ENCODE results near the gene GPR18.

The GPR18 gene

DNA sequence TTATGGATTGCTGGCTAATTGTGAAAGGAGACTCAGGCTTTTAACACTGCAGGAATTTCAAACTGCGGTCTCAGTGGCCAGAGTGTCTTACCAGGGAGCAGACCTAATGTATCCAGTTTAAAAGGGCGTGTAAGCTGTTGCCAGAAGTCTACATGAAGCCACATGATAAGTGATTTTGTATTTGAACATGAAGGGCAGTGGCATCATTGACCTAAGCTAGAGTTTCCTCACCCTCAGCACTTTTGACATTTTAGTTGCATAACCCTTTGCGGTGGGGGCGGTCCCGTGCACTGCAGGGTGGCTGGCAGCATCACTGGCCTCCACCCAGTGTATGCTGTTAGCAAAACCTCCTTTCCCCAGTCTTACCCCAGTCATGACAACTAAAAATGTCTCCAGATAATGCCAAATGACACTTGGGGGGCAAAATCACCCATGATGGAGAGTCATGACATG lies 23.7 kb upstream of the GPR18 start:
- Mint-ChIP-seq H3K27ac (peak overlapping the region; percentile 29), H3K27me3 (ENCODE audit: low read depth) (no peaks in the 10 kb centered on the region), H3K4me1 (ENCODE audit: low read depth) (peaks cover 48% of the 10 kb centered on the region), H3K4me3 (no peak overlapping the region), H3K36me3 (ENCODE audit: low read depth) (peaks cover 28% of the 10 kb centered on the region), H3K9me3 (no peaks in the 10 kb centered on the region)

DNA sequence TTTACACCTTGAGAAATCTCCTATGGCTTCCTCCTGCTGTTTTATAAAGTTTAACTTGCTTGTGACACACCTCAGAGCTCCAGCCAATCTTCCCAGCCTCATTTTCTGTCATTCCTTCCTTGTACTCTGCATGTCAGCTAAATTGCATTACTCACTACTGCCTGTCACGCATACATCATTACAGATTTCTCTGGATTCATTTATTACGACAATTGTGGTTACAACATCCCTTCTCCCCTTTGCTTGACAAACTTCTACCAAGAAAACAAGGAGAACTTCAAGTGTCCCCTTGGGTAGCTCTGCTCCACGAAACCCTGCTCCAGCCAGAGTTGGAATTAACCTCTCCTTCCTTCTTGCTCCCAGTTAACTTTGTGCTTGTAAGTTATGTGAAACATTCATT lies 22.0 kb upstream of the GPR18 start:
- no peaks in the 10 kb centered on the region for H3K9me3 Mint-ChIP-seq
- no peak overlapping the region for H3K4me3 Mint-ChIP-seq
- H3K27ac Mint-ChIP-seq, result no peak overlapping the region
- peaks cover 56% of the 10 kb centered on the region for H3K4me1 Mint-ChIP-seq (ENCODE audit: low read depth)
- H3K27me3 Mint-ChIP-seq (ENCODE audit: low read depth), result no peaks in the 10 kb centered on the region
- H3K36me3 Mint-ChIP-seq (ENCODE audit: low read depth), result peaks cover 25% of the 10 kb centered on the region

DNA sequence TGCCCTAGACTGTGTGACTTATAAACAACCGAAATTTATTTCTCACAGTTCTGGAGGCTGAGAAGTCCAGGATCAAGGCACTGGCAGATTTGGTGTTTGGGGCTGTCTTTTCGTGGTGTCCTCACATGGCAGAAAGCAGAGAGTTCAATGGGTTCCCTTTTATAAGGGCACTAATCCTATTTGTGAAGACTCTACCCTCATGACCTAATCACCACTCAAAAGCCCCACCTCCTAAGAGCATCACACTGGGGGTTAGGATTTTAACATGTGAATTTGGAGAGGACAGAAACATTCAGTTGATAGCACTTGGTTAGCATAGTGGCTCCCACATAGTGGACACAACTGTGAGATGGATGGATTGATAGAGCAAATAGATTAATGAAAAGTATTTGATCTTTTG lies 21.5 kb upstream of the GPR18 start:
- no peaks in the 10 kb centered on the region for H3K9me3 Mint-ChIP-seq
- H3K27me3 Mint-ChIP-seq (ENCODE audit: low read depth), result no peaks in the 10 kb centered on the region
- peaks cover 61% of the 10 kb centered on the region for H3K4me1 Mint-ChIP-seq (ENCODE audit: low read depth)
- H3K4me3 Mint-ChIP-seq, result no peak overlapping the region
- H3K27ac Mint-ChIP-seq, result no peak overlapping the region
- peaks cover 28% of the 10 kb centered on the region for H3K36me3 Mint-ChIP-seq (ENCODE audit: low read depth)

DNA sequence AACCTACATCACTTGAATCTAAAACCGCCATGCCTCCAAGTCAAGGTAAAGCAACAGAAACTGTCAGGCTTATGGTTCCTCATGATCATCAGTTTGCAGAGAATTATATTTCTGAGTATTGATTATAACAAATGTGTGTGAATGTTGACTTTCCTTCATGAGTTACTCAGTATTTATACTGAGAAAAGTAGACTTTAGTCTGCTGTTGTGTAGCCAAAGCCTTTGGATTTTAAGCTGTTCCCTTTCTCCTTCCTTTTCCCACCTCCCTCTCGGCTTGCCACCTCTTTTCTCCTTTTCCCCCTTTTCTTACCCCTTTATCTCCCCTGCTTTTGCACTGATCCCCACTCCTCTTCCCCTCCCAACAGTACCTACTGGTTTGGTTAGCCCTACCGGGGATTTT lies 20.7 kb upstream of the GPR18 start:
- no peaks in the 10 kb centered on the region for H3K9me3 Mint-ChIP-seq
- no peak overlapping the region for H3K4me3 Mint-ChIP-seq
- H3K27me3 Mint-ChIP-seq (ENCODE audit: low read depth), result no peaks in the 10 kb centered on the region
- H3K4me1 Mint-ChIP-seq (ENCODE audit: low read depth), result peaks cover 66% of the 10 kb centered on the region
- no peak overlapping the region for H3K27ac Mint-ChIP-seq
- peaks cover 28% of the 10 kb centered on the region for H3K36me3 Mint-ChIP-seq (ENCODE audit: low read depth)

DNA sequence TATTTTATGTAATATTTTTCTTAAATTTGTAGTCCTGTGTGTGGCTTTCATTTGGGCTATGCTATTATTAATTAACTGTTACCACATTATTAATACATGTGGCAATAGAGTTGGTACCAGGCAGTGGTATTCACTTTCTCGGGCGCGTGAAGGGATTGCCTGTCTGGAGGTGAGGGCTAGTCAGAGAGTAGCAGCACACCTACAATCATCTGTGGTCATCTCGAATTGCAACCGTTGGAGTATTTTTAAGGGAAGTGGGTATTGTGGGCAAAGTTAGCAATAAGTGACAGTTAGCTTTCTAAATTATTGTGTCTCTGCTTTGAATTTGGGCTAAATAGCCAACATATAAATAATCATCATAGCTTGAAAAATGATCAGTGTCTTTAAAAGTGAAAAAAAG lies 20.0 kb upstream of the GPR18 start:
- Mint-ChIP-seq H3K27me3 (ENCODE audit: low read depth) (no peaks in the 10 kb centered on the region), H3K9me3 (peaks cover 1% of the 10 kb centered on the region), H3K36me3 (ENCODE audit: low read depth) (peaks cover 32% of the 10 kb centered on the region), H3K4me1 (ENCODE audit: low read depth) (peaks cover 71% of the 10 kb centered on the region), H3K4me3 (no peak overlapping the region), H3K27ac (no peak overlapping the region)

DNA sequence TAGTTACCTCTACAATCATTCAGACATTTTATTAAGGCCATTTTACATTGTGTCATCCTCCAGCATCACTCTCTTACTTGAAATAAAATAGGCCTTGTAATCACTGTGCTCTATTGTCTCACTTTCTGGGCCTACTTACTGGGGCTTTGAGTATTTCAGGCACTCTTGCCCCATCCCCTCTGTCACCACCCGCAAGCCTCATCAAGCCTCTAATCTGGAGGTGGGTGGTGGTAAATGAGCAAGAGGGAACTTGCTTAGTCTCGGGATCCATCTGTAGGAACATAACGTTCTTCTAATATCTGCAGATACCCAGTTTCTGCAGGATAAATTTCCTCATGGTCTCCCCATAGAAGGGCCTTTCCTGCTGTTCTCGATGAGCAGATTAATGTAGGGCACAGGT lies 19.4 kb upstream of the GPR18 start:
- H3K36me3 Mint-ChIP-seq (ENCODE audit: low read depth), result peaks cover 37% of the 10 kb centered on the region
- no peaks in the 10 kb centered on the region for H3K27me3 Mint-ChIP-seq (ENCODE audit: low read depth)
- H3K4me3 Mint-ChIP-seq, result no peak overlapping the region
- H3K4me1 Mint-ChIP-seq (ENCODE audit: low read depth), result peaks cover 68% of the 10 kb centered on the region
- peaks cover 7% of the 10 kb centered on the region for H3K9me3 Mint-ChIP-seq
- no peak overlapping the region for H3K27ac Mint-ChIP-seq

DNA sequence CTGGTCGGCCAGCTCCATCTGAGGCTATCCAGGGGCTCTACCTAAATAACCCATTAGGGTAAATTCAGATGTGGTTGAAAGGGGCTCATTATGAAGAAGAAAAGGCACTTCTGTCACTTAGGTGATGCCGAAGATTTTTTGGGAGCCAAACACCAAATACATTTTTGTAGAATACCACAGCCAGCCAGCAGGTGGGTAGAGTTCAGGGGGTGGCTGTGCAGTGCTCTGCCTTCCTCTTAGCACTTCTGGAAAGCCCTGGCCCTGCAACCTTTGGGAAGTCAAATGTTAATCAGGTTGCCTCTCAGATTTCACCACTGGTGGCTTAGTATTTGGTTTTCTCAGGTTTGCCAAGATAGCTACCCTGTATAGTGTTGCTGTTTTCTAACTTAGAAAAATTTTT lies 18.5 kb upstream of the GPR18 start:
- Mint-ChIP-seq H3K27ac (no peak overlapping the region), H3K4me1 (ENCODE audit: low read depth) (peaks cover 59% of the 10 kb centered on the region), H3K36me3 (ENCODE audit: low read depth) (peaks cover 43% of the 10 kb centered on the region)

DNA sequence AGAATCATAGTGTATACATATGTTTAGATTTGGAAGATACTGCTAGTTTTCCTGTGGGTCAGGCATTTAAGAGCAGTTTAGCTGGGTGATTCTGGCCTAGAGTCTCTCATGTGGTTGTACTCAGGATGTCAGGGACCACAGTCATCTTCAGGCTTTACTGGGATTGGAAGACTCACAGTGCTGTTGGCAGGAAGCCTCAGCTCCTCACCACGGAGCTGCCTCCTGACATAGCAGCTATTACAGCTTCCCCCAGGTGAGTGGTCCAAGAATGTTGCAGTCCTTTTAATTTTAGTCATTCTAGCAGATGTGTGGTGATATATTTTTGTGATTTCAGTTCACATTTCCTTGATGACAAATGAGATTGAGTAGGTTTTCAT lies 16.9 kb upstream of the GPR18 start:
- H3K9me3 Mint-ChIP-seq, result peaks cover 15% of the 10 kb centered on the region
- peak overlapping the region; percentile 7 for H3K4me3 Mint-ChIP-seq
- no peaks in the 10 kb centered on the region for H3K27me3 Mint-ChIP-seq (ENCODE audit: low read depth)
- H3K36me3 Mint-ChIP-seq (ENCODE audit: low read depth), result peaks cover 43% of the 10 kb centered on the region
- H3K27ac Mint-ChIP-seq, result peak overlapping the region; percentile 24
- peaks cover 54% of the 10 kb centered on the region for H3K4me1 Mint-ChIP-seq (ENCODE audit: low read depth)

More for the DNA sequence above, 18.5 kb upstream of the GPR18 start:
- Mint-ChIP-seq H3K4me3 (no peak overlapping the region), H3K9me3 (peaks cover 15% of the 10 kb centered on the region), H3K27me3 (ENCODE audit: low read depth) (no peaks in the 10 kb centered on the region)

DNA sequence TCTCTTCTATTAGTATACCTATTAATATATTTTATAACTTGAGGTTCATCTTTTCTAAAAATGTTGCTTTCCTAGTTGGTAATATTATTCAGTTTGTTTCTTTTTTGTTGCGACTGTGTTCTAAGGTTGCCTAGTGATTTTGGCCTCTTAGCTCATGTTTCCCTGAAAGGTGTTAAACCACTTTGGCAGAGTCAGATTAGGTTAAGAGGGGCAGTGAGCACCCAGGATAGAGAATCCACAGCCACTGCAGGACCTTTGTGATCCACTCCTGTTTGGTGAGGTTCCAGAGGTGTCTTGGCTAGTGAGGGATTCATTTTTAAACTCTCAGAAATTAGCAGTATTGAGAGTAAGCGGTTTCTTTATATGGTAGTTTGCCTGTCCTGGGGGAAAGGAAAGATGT lies 14.9 kb upstream of the GPR18 start:
- Mint-ChIP-seq H3K27me3 (ENCODE audit: low read depth) (no peaks in the 10 kb centered on the region), H3K27ac (peak overlapping the region; percentile 76), H3K9me3 (peaks cover 15% of the 10 kb centered on the region), H3K36me3 (ENCODE audit: low read depth) (peaks cover 35% of the 10 kb centered on the region), H3K4me3 (no peak overlapping the region), H3K4me1 (ENCODE audit: low read depth) (peaks cover 44% of the 10 kb centered on the region)

DNA sequence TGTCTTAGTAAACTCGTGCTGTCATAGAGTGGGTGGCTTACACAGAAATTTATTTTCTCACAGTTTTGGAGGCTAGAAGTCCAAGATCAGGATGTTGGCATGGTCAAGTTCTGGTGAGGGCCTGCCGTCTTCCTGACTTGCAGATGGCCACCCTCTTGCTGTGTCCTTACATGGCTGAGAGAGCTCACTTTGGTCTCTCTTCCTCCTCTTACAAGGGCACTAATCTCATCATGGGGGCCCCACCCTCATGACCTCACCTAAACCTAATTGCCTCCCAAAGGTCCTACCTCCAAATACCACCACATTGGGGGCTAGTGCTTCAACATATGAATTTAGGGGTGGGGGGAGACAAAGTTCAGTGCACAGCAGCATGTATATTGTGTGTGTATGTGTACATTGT lies 14.3 kb upstream of the GPR18 start:
- peaks cover 15% of the 10 kb centered on the region for H3K9me3 Mint-ChIP-seq
- H3K27me3 Mint-ChIP-seq (ENCODE audit: low read depth), result no peaks in the 10 kb centered on the region
- no peak overlapping the region for H3K4me3 Mint-ChIP-seq
- H3K36me3 Mint-ChIP-seq (ENCODE audit: low read depth), result peaks cover 36% of the 10 kb centered on the region
- no peak overlapping the region for H3K27ac Mint-ChIP-seq
- peaks cover 39% of the 10 kb centered on the region for H3K4me1 Mint-ChIP-seq (ENCODE audit: low read depth)

DNA sequence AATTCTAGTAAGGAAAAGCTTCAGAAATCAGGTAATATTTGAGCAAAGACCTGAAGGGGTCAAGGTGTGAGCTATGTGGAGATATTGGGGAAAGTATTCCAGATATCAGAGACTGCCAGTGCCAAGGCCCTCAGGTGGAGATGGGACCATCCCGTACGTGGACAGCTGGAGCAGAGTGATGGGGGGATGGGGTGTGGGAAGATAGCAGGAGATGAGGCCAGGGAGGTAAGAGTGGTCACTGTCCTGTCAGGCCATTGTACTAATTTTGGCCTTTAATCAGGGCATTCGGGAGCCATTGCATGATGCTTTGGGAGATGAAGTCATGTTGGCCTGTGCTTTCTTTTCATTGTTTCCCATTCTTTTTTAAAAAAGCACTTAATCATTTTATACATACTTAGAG lies 13.1 kb upstream of the GPR18 start:
- Mint-ChIP-seq H3K4me3 (no peak overlapping the region), H3K4me1 (ENCODE audit: low read depth) (peaks cover 34% of the 10 kb centered on the region), H3K27me3 (ENCODE audit: low read depth) (no peaks in the 10 kb centered on the region), H3K9me3 (peaks cover 15% of the 10 kb centered on the region), H3K27ac (no peak overlapping the region), H3K36me3 (ENCODE audit: low read depth) (peaks cover 34% of the 10 kb centered on the region)

DNA sequence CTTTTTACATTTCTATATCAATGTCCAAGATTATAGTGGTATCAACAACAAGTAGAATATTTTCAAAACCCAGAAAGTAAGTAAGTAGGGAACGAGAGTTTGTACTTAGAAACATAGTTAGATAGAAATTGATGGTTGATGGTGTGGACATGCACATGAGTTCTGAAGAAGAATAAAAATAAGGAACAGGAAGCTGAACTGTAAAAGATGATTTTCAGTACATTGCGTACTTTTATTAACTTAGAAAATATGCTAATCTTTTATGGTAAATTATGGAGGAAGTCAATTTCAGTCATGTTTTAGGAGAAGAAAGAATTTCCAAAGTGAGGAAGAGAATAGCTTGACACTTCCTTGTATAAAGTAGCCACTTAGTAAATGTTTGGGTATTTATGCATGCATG lies 12.3 kb upstream of the GPR18 start:
- no peak overlapping the region for H3K27ac Mint-ChIP-seq
- H3K4me1 Mint-ChIP-seq (ENCODE audit: low read depth), result peaks cover 31% of the 10 kb centered on the region
- no peak overlapping the region for H3K4me3 Mint-ChIP-seq
- peaks cover 34% of the 10 kb centered on the region for H3K36me3 Mint-ChIP-seq (ENCODE audit: low read depth)
- no peaks in the 10 kb centered on the region for H3K27me3 Mint-ChIP-seq (ENCODE audit: low read depth)
- peaks cover 15% of the 10 kb centered on the region for H3K9me3 Mint-ChIP-seq

DNA sequence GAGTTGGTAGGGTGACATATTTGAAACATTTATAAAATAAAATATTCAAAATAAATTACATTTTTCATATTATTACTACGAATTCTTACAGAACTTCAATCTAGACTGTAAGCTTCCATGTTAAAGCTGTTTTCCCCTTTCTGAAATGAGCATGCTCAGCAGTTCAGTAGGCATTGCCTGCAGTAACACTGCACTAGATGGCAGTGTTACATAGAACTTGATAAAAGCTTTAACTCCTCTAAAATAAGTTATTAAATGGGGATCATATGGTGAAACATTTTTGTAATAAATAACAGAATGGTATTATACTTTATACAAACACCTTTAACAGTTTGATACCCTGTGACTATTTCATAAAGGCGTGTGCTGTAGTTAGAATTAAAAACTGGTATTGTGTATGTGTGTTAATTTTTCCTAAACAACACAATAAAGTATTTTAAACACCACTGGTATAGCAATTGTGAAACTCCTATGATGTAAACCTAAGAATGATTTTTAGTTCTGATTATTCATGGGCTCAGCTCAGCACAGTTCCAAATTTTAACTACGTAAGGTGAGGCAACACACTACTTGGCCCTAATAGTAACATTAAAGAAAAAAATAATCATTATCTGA lies 11.6 kb upstream of the GPR18 start:
- Mint-ChIP-seq H3K27ac (no peak overlapping the region), H3K4me1 (ENCODE audit: low read depth) (peaks cover 27% of the 10 kb centered on the region), H3K9me3 (peaks cover 15% of the 10 kb centered on the region), H3K4me3 (no peak overlapping the region), H3K27me3 (ENCODE audit: low read depth) (no peaks in the 10 kb centered on the region), H3K36me3 (ENCODE audit: low read depth) (peaks cover 30% of the 10 kb centered on the region)

DNA sequence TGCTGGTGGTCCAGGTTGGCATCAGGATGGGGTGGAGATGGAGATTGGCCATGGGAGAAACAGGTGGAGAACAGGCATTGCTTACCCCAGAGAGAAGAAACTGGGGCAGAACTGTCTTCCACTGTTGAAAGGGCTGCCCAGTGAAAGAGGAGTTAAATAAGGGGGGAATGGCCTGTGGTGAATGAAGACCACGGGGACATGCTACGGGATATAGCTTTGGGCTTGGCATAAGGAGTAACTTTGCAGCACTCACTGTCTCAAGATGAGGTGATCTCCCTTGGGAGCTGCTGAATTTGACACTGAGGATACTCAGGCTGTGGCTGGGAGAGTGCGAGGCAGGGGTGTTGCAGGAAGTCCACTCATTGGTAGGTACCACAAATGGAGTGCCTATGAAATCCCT lies 10.6 kb upstream of the GPR18 start:
- no peaks in the 10 kb centered on the region for H3K27me3 Mint-ChIP-seq (ENCODE audit: low read depth)
- H3K27ac Mint-ChIP-seq, result no peak overlapping the region
- H3K9me3 Mint-ChIP-seq, result peaks cover 15% of the 10 kb centered on the region
- H3K4me1 Mint-ChIP-seq (ENCODE audit: low read depth), result peaks cover 28% of the 10 kb centered on the region
- H3K36me3 Mint-ChIP-seq (ENCODE audit: low read depth), result peaks cover 28% of the 10 kb centered on the region
- H3K4me3 Mint-ChIP-seq, result no peak overlapping the region

DNA sequence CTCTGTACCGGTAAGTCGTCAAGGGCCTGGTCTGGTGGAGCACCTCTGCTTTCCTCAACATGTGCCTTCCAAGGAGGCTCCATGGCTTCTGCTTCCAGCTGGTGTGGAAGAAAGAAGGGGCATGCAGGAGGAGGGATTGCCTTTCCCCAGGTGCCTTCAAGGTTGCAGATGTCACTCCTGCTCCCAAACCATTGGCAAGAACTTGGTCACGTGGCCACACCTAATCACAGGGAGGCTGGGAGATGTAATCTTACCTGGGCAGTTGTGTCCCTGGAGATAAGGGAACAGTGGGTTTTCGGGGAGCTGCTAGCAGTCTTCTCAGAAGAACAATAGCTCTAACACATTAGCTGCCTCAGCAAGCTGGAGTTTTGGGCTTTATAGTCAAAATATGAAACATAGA lies 9.7 kb upstream of the GPR18 start:
- Mint-ChIP-seq H3K4me3 (no peak overlapping the region), H3K4me1 (ENCODE audit: low read depth) (peaks cover 27% of the 10 kb centered on the region), H3K9me3 (peaks cover 11% of the 10 kb centered on the region), H3K27ac (no peak overlapping the region), H3K36me3 (ENCODE audit: low read depth) (peaks cover 21% of the 10 kb centered on the region), H3K27me3 (ENCODE audit: low read depth) (no peaks in the 10 kb centered on the region)

DNA sequence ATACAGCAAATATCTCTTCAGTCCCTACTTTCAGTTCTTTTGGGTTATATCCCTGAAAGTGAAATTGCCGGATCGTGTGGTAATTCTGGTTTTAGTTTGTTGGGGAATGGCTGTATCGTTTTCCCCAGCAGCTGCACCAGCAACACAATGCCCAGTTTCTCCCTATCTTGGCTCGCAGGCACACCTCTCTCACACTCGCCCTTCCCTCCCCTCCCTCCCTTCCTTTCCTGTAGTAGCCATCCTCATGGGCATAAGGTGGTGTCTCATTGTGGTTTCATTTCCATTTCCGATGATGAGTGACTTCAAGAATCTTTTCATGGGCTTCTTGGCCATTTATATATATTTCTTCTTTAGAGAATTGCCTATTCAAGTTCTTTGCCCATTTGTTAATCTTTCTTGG lies 8.6 kb upstream of the GPR18 start:
- Mint-ChIP-seq H3K4me3 (no peak overlapping the region), H3K36me3 (ENCODE audit: low read depth) (peaks cover 16% of the 10 kb centered on the region), H3K4me1 (ENCODE audit: low read depth) (peaks cover 27% of the 10 kb centered on the region), H3K9me3 (no peaks in the 10 kb centered on the region), H3K27ac (no peak overlapping the region), H3K27me3 (ENCODE audit: low read depth) (no peaks in the 10 kb centered on the region)
